Smooth muscle cell (in vitro differentiated cells): Measurements from ENCODE around the gene SLC25A45. TPM values are rescaled to one million over a fixed set of nuclear protein-coding genes. Genes with fewer than 3 reads are reported as not detected.

Experiments
- DNase-seq: peaks from one replicate; lab custom pipeline; 2025; ENCODE audit not compliant: unreplicated experiment; lab: John Stamatoyannopoulos, UW
- H2AFZ ChIP-seq: fragments of 200-600 bp; sonication (generic); 2 replicates; pipeline ENCODE4 v1.6.0; 2016; ENCODE audit warnings: antibody characterized with exemption, low read depth, mild to moderate bottlenecking
- H3F3A ChIP-seq: fragments of 200-600 bp; sonication (generic); 2 replicates; pipeline ENCODE4 v1.6.0; 2017; ENCODE audit warnings: antibody characterized with exemption, low read depth
- H3K27ac ChIP-seq: fragments of 200-600 bp; sonication (generic); 2 replicates; pipeline ENCODE4 v1.5.1; 2016; ENCODE audit warnings: low read depth, mild to moderate bottlenecking
- H3K27me3 ChIP-seq: fragments of 200-600 bp; sonication (generic); 2 replicates; pipeline ENCODE4 v1.6.1; 2016; ENCODE audit warnings: low read depth, mild to moderate bottlenecking
- H3K36me3 ChIP-seq: fragments of 200-600 bp; sonication (generic); 2 replicates; pipeline ENCODE4 v1.5.1; 2016; ENCODE audit warnings: low read depth
- H3K4me1 ChIP-seq: fragments of 200-600 bp; sonication (generic); 2 replicates; pipeline ENCODE4 v1.5.1; 2016; ENCODE audit warnings: low read depth
- H3K4me2 ChIP-seq: fragments of 200-600 bp; sonication (generic); 2 replicates; pipeline ENCODE4 v1.6.0; 2016; ENCODE audit warnings: mild to moderate bottlenecking
- H3K4me3 ChIP-seq: fragments of 200-600 bp; sonication (generic); 2 replicates; pipeline ENCODE4 v1.5.1; 2016; ENCODE audit warnings: mild to moderate bottlenecking
- H3K79me2 ChIP-seq: fragments of 200-600 bp; sonication (generic); 2 replicates; pipeline ENCODE4 v1.6.0; 2016; ENCODE audit warnings: low read depth, mild to moderate bottlenecking
- H3K9ac ChIP-seq: fragments of 200-600 bp; sonication (generic); 2 replicates; pipeline ENCODE4 v1.6.0; 2016; ENCODE audit warnings: low read depth
- H3K9me3 ChIP-seq: fragments of 200-600 bp; sonication (generic); replicated peaks from 2 replicates; pipeline ENCODE4 v1.5.1; 2016; ENCODE audit warnings: low read depth
- H4K20me1 ChIP-seq: fragments of 200-600 bp; sonication (generic); 2 replicates; pipeline ENCODE4 v1.6.0; 2016; ENCODE audit warnings: low read depth
- CTCF ChIP-seq: fragments of 200-600 bp; sonication (generic); IDR thresholded peaks from 2 replicates; pipeline ENCODE4 v1.5.1; 2017; ENCODE audit warnings: borderline replicate concordance, mild to moderate bottlenecking, antibody characterized with exemption; ENCODE audit not compliant: insufficient read depth, poor library complexity, severe bottlenecking
- WGBS: methylation state at CpG from one replicate; pipeline ENCODE4 v1.1.7; 2016; ENCODE audit warnings: low lambda C conversion rate; 5-methylcytosine and 5-hydroxymethylcytosine counted together
- polyA plus RNA-seq: library from polyadenylated mRNA; unstranded; fragments of >200 nt; fragmentation: Nextera tagmentation; extraction: Ambion mirVana; gene quantifications from 2 replicates; pipeline ENCODE4 v1.2.1, GENCODE V29; 2016
- total RNA-seq: library from RNA; depleted of rRNA; stranded (reverse); fragments of >200 nt; gene quantifications from 2 replicates; pipeline ENCODE4 v1.2.3, GENCODE V29; 2014

The SLC25A45 gene
- total and polyA plus RNA-seq, 2 experiments from 2014 or later, result 0.81 to 3.4 TPM

DNA sequence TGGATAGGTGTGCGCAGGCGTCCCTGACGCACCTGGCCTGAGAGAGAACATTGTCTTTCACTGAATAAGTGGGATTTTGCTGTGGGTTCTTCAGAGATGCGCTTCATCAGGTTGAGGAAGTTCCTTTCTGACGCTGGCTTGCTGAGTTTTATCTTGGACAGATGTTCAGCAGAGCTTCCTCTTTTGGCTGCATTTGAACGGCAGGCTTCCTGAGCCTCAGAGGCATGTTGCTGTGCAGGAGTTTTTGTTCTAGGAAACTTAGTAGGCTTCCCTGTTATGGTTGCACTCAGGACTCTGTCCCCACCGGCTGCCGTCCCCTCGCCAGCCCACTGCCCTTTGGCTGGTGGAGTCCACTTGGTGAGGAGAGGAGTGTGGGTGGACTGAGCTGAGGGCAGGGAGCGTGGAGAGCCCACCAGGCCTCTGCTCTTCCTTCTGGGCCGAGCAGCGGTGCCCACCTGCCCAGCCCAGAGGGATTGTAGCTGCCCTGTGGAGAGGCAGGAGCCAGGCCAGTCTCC, 21.2 kb upstream of the SLC25A45 start:
- H3K27ac ChIP-seq, result no peak overlapping the region
- no peak overlapping the region for H3K4me3 ChIP-seq
- no peaks in the 10 kb centered on the region for H3K4me1 ChIP-seq
- peaks cover 4% of the 10 kb centered on the region for H3K36me3 ChIP-seq
- H4K20me1 ChIP-seq, result peaks cover 29% of the 10 kb centered on the region
- H3K9ac ChIP-seq, result no peak overlapping the region
- no peak overlapping the region for H2AFZ ChIP-seq
- TF ChIP-seq CTCF, result no peak
- no peaks in the 10 kb centered on the region for H3K9me3 ChIP-seq
- no peaks in the 10 kb centered on the region for H3F3A ChIP-seq
- H3K4me2 ChIP-seq, result no peak overlapping the region
- WGBS, result 96% methylated on average over 12 of the region's 12 CpGs
- no peaks in the 10 kb centered on the region for H3K27me3 ChIP-seq
- no peaks in the 10 kb centered on the region for H3K79me2 ChIP-seq
- no peak for DNase-seq

DNA sequence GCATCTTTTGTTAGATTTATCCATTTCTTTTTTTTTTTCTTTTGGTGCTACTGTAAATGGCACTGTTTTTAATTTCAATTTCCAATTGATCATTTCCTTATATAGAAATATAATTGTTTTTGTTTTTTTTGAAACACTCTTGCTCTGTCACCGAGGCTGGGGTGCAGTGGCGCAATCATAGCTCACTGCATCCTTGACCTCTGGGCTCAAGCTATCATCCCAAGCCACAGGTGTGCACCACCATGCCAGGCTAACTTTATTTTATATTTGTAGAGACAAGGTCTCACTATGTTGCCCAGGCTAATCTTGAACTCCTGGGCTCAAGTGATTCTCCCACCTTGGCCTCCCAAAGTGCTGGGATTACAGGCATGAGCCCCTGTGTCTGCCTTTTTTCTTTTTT, 20.3 kb upstream of the SLC25A45 start:
- 100% methylated on average over 2 of the region's 2 CpGs for WGBS
- Histone ChIP-seq H3K9me3 (no peaks in the 10 kb centered on the region), H3K4me1 (no peaks in the 10 kb centered on the region), H2AFZ (no peak overlapping the region), H3K4me3 (no peak overlapping the region), H3K79me2 (no peaks in the 10 kb centered on the region), H3K9ac (no peak overlapping the region), H3K27me3 (no peaks in the 10 kb centered on the region), H4K20me1 (peaks cover 34% of the 10 kb centered on the region), H3K36me3 (peaks cover 4% of the 10 kb centered on the region), H3F3A (no peaks in the 10 kb centered on the region), H3K27ac (no peak overlapping the region), H3K4me2 (no peak overlapping the region)
- no peak for DNase-seq
- TF ChIP-seq CTCF, result no peak

- Histone ChIP-seq H3K4me2 (no peak overlapping the region), H4K20me1 (peaks cover 40% of the 10 kb centered on the region), H3K9me3 (no peaks in the 10 kb centered on the region), H3K4me1 (no peaks in the 10 kb centered on the region), H3K27me3 (no peaks in the 10 kb centered on the region), H3K9ac (no peak overlapping the region), H3K27ac (no peak overlapping the region), H2AFZ (no peak overlapping the region), H3K4me3 (no peak overlapping the region), H3F3A (no peaks in the 10 kb centered on the region), H3K79me2 (no peaks in the 10 kb centered on the region), H3K36me3 (peaks cover 4% of the 10 kb centered on the region)
- no peak for DNase-seq
- WGBS, result 98% methylated on average over 10 of the region's 10 CpGs
- no peak for TF ChIP-seq CTCF
These were observed 19.4 kb upstream of the SLC25A45 start for GRCh38 chr11:65401803-65402248.
